AG04450 (cell line): ENCODE results near the gene VPS39. TPM values are rescaled to one million over a fixed set of nuclear protein-coding genes. Genes with fewer than 3 reads are reported as not detected.

Experiments
- CTCF ChIA-PET: fragments of 300-600, 350-600 bp; formaldehyde crosslinking; extraction: SDS; loops from one replicate; lab custom pipeline; 2022; ENCODE audit warnings: antibody characterized with exemption, inconsistent platforms; lab: Charles Lee
- POLR2A ChIA-PET: fragments of 350-600 bp; formaldehyde crosslinking; extraction: SDS; loops from one replicate; lab custom pipeline; 2021; ENCODE audit warnings: antibody characterized with exemption, inconsistent platforms; lab: Yijun Ruan, JAX
- DNase-seq: peaks from one replicate; pipeline ENCODE4 v3.0.0-alpha.2; 2011; ENCODE audit warnings: low read depth, low spot score
- H3K27ac ChIP-seq: one replicate; pipeline ENCODE4 v1.5.1; 2012; ENCODE audit warnings: low read depth, low read length, control low read depth
- H3K27me3 ChIP-seq: one replicate; pipeline ENCODE4 v1.6.0; 2012; ENCODE audit warnings: low read length; ENCODE audit not compliant: control insufficient read depth, insufficient read depth
- H3K4me3 ChIP-seq: 2 replicates; pipeline ENCODE4 v1.5.1; 2011; ENCODE audit warnings: mild to moderate bottlenecking, low read depth, low read length, control low read depth
- H3K9me3 ChIP-seq: 2 replicates; pipeline ENCODE4 v1.5.1; 2012; ENCODE audit warnings: low read length; ENCODE audit not compliant: control insufficient read depth, insufficient read depth
- polyA plus RNA-seq: library from polyadenylated mRNA; depleted of rRNA; stranded (reverse); fragments of >200 nt; gene quantifications from 2 replicates; pipeline ENCODE4 v1.2.3, GENCODE V29; 2011
- TF ChIP-seq, protein P1 (sequence below): IDR thresholded peaks from 2 replicates; pipeline ENCODE4 v1.5.1; 2011; ENCODE audit warnings: low read depth, low read length, control low read depth, inconsistent platforms

The VPS39 gene
- polyA plus RNA-seq, 1 experiment: 69.0 TPM

DNA sequence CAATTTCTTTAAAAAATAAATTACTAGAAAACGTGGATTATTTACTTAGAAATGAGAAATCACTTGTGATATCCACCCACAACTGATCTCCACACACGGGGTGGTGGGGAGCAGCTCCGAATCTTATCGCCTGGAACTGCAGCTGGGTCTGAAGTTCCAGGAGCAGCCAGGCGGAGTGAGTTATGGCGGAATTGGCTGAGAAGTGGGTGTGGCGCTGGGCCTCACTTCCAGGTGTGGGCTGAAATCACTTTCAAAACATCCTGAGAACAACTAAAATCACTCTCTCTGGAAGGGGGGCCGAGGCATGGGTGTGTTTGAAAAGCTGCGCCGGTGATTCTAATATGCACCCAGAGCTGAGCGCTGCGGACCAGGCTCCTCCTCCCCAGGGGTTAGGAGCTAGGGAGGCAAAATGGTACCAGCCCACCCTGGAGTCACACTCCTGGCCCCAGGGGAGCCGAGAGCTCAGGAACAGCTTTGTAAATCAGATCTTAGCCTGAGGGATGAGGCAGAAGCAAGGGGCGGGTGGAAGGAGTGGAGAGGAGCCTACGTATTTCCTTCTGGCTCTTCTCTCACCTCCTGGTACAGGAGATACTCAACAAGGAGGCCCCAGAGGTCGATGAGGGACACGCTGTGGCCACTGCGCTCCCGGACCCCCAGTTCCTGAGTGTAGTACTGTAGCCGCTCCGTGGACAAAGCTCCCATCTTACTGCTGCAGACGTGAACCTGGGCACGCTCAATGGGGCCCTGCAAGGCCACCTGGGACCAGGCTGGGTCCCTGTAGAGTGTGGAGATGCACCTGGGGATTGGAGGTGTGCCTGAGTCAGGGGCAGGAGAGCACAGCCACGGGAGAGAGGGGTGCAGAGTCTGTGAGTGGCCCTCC is 61.3 kb downstream of the VPS39 start:
- ChIA-PET POLR2A (no interaction called here), CTCF (interaction anchor here (0.8 to 1.4 kb wide), 2 partner anchors 9 to 63 kb away, joined by 3 to 4 read pairs; no protein-coding TSS in a partner anchor)
- TF ChIP-seq, protein P1, sequence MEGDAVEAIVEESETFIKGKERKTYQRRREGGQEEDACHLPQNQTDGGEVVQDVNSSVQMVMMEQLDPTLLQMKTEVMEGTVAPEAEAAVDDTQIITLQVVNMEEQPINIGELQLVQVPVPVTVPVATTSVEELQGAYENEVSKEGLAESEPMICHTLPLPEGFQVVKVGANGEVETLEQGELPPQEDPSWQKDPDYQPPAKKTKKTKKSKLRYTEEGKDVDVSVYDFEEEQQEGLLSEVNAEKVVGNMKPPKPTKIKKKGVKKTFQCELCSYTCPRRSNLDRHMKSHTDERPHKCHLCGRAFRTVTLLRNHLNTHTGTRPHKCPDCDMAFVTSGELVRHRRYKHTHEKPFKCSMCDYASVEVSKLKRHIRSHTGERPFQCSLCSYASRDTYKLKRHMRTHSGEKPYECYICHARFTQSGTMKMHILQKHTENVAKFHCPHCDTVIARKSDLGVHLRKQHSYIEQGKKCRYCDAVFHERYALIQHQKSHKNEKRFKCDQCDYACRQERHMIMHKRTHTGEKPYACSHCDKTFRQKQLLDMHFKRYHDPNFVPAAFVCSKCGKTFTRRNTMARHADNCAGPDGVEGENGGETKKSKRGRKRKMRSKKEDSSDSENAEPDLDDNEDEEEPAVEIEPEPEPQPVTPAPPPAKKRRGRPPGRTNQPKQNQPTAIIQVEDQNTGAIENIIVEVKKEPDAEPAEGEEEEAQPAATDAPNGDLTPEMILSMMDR: no peak
- H3K27me3 ChIP-seq: peaks cover 42% of the 10 kb centered on the region
- no peaks in the 10 kb centered on the region for H3K9me3 ChIP-seq
- H3K4me3 ChIP-seq: no peak overlapping the region
- DNase-seq: no peak
- H3K27ac ChIP-seq: no peak overlapping the region

DNA sequence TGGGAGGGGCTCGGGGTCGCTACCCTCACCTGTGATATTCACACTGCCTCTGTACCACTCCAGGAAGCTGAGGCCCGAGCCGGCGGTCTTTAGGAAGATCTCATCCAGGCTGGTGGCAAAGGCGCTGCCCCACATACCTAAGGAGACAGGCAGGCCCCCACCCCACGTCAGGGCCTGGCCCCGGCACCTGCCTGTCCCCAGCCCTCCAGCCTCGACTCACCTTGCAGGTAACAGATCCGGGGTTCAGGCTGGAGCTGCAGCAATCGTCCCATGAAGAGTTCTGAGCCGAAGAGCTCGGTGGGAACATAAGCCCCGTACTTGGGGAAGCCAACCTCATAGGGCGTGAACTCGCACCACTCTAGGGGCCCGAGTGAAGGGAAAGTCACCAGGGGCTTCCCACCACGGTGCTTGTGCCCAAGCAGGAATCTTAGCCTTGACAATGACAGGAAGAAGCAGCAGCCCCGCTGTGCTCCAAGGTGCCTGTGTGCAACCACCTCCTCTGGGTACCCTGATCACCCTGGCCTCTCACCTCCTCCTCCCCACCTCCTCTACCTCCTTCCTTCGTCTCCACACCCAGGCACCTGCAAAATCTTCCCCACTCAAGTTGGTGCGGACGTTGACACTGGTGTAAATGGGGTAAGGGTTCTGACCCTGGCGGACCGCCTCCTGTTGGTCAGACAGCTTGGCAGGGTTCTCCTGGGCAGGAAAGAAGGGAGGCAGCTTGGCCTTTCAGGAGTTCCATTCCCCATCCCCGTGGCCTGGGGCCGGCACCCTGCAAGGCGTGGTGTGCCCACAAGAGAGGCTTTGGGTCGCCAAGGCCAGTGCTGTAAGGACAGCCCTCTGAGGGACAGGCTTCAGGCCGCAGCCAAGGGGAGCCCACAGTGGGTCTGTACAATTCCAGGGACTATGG is 62.3 kb downstream of the VPS39 start:
- ChIA-PET CTCF (interaction anchor here (1.4 kb wide), 1 partner anchor 62 kb away, joined by 4 read pairs; no protein-coding TSS in a partner anchor), POLR2A (no interaction called here)
- no peak overlapping the region for H3K4me3 ChIP-seq
- DNase-seq: no peak
- TF ChIP-seq, protein P1: no peak
- no peak overlapping the region for H3K27ac ChIP-seq
- H3K27me3 ChIP-seq: peaks cover 48% of the 10 kb centered on the region
- no peaks in the 10 kb centered on the region for H3K9me3 ChIP-seq

DNA sequence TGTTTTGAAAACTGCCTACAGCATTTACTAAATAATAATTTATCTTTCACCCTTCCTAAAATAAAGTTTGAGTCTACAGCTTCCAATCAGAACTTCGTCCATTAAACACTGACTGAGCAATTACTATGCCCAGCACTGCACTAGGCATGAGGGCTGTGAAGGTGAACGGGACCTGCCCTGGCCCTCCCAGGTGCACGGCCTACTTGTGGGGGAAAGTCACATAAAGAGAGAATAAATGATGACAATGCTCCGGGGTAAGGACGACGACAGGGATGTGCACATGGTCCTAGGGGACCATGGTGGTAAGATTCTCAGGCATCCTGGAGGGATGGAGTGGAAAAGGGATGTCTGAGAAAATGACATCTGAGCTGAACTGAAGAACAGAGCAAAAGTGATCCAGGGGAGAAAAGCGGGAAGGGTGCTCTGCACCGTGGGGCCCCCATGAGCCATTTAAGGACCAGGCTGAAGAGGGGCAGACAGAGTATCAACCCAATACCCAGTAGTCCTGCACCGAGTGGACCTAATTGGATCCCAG is 63.2 kb downstream of the VPS39 start:
- TF ChIP-seq, protein P1: no peak
- no peak for DNase-seq
- H3K27ac ChIP-seq: no peak overlapping the region

DNA sequence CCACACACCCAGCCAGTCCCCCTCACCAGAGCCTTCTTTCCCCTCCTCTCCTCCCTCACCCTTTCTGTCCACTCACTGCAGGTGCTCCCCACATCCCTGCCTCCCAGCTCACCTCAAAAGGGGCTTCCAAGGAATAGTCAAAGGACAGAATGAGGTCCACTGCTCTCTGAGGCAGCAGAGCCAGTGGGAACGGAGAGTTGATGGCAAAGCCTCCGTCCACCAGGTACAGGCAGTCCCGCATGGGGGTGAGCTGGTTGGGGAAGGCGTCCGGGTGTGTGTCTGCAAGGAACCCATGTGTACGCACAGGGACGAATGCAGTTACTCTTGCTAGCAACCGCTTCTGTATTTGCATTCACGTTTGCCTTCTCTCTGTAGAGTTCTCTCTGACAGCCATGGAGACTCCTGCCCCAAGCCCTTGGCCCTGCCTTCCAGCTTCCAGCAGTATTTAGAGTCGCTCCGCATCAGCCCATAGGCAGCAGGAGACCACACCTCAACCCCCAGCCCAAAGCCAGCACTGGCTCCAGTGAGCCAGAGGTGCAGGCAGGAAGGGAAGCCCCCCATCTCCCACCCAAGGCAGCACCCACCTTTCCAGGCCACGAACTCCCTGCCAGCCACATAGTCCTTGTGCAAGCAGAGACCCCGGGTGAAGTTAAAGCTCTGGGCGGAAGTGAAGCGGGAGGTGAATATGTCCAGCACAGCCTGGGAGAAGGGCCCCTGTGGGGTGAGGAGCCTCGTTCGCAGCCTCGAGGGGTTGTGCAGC is 64.1 kb downstream of the VPS39 start:
- TF ChIP-seq, protein P1: no peak
- Histone ChIP-seq H3K27ac (no peak overlapping the region), H3K27me3 (peaks cover 55% of the 10 kb centered on the region), H3K9me3 (no peaks in the 10 kb centered on the region), H3K4me3 (no peak overlapping the region)
- ChIA-PET POLR2A (no interaction called here), CTCF (no interaction called here)
- no peak for DNase-seq

More for the DNA sequence above, 63.2 kb downstream of the VPS39 start:
- peaks cover 49% of the 10 kb centered on the region for H3K27me3 ChIP-seq
- ChIA-PET CTCF (interaction anchor here (1.4 kb wide), 1 partner anchor 61 kb away, joined by 4 read pairs; no protein-coding TSS in a partner anchor), POLR2A (no interaction called here)
- H3K4me3 ChIP-seq: no peak overlapping the region
- no peaks in the 10 kb centered on the region for H3K9me3 ChIP-seq
